HG02973 (cell line): ENCODE results near the gene RNASE7.

ENCODE experiments used
- ATAC-seq: cut with Tn5 transposase; IDR thresholded peaks from one replicate; pipeline ENCODE4 v1.9.1; 2021; ENCODE audit warnings: moderate library complexity; ENCODE audit not compliant: unreplicated experiment

The RNASE7 gene

GRCh38 chr14:21066882-21067502 is 24.8 kb downstream of the RNASE7 start:
- ATAC-seq = no peak

- no peak for ATAC-seq
These were observed 26.6 kb downstream of the RNASE7 start for GRCh38 chr14:21068521-21069387.

GRCh38 chr14:21069388-21070082 is 27.4 kb downstream of the RNASE7 start:
- no peak for ATAC-seq

DNA sequence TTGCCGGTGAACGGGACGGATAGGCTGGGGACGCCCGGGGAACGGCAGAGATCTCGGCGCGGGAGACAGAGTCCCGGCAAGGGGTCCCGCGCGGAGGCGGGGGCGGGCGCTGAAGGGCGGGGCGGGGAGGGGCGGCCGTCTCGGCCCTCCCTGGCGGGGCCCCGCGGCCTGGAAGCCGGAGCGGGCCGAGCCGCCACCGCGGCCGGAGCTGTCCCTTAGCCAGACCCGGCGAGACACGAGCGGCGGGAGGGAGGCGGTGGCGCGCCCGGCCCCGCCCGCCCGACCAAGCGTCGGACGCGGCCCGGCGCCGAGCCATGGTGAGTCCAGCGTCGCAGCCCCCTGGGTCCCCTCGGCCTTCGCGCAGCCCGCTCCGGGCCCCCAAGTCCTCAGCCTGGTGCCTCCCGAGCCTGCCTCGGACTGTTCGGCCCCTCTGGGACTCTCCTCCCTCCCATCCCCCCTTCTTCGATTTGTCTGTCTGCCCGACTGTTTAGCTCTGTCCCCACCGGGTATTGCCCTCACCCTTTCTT is 28.0 kb downstream of the RNASE7 start, which contains the start of gene ARHGEF40:
Gene ARHGEF40, plus strand, starts transcription at position 222 of the 527 bp plus-strand sequence. Its CDS starts 93 bp downstream, at position 315.
- ATAC-seq = no peak

- ATAC-seq = no peak
These were observed 28.6 kb downstream of the RNASE7 start for GRCh38 chr14:21070610-21071224.

DNA sequence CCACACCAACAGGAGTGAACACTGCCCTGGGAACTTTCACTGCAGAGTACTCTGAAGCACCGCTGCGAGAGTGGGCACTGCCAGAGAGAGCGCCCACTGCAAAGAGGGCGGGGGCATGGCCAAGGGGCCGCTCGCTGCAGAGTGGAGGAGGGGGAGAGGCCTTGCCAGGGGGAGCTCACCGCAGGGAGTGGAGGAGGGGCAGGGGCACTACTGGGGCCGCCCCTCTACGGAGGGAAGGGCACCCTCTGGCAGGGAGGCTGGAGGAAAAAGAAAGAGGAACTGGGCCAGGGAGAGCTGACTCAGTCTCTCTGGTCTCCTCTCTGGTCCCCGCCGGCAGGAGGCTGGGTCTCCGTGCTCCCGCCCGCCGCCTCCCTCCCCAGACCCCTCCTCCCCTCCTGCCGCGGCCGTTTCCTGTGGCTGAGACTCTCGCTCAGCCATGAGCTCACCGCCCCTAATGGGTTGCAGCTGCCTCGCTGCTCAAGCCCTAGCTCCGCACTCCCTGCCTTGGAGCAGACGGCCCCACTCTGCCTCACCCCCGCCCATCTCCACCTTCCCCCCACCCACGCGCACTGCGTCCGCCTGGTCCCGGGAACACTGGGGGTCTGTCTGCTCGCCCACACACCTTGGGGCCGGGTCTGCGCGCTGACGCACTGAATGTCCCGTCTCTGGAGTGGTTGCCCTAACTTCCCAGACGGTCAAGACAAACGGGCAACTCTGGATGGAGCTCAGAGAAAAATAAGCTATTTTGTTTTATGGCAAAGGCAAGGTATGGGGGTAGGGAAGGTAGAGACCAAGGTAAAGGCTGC is 29.3 kb downstream of the RNASE7 start:
- peak; percentile 56 for ATAC-seq

- no peak for ATAC-seq
These were observed 29.9 kb downstream of the RNASE7 start for GRCh38 chr14:21072031-21072473.

DNA sequence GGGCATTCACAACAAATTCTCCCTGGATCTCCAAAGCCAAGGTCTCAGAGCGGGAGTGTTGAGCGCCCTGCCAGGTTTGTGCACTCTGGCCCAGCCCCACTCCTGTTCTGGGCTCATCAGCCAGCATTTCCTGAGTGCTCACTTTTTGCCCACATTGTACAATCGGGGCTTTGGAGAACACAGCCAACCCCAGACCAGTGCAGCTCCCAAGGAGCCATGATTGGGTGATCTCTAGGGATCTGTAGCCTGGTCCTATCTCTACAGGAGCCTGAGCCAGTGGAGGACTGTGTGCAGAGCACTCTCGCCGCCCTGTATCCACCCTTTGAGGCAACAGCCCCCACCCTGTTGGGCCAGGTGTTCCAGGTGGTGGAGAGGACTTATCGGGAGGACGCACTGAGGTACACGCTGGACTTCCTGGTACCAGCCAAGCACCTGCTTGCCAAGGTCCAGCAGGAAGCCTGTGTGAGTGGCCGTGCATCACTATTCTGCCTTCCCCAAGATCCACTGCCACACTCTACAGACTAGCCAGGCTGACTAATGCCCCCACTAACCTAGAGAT is 30.7 kb downstream of the RNASE7 start:
- no peak for ATAC-seq

DNA sequence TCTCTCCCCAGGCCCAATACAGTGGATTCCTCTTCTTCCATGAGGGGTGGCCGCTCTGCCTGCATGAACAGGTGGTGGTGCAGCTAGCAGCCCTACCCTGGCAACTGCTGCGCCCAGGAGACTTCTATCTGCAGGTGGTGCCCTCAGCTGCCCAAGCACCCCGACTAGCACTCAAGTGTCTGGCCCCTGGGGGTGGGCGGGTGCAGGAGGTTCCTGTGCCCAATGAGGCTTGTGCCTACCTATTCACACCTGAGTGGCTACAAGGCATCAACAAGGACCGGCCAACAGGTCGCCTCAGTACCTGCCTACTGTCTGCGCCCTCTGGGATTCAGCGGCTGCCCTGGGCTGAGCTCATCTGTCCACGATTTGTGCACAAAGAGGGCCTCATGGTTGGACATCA is 31.8 kb downstream of the RNASE7 start:
- ATAC-seq = no peak

GRCh38 chr14:21074398-21075272 is 32.5 kb downstream of the RNASE7 start:
- no peak for ATAC-seq

GRCh38 chr14:21075719-21076437 is 33.7 kb downstream of the RNASE7 start:
- ATAC-seq = no peak

DNA sequence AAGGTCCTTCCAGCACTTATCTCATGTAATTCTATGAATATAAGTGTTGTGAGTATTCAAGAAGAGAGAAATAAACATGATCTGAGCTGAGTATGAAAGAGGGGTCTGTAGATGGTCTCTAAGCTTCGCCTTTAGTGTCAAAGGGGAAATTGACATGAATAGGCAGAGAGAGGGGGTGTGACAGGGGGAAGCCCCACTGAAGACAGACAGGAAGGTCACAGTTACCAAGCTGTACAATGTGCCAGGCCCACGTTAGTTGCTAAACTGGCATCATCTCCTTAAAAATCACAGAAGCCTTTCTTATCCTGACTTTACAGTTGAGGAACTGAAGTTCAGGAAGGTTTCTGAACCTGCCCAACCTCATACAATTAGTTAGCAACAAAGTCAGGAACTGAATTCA is 35.5 kb downstream of the RNASE7 start:
- ATAC-seq = no peak

DNA sequence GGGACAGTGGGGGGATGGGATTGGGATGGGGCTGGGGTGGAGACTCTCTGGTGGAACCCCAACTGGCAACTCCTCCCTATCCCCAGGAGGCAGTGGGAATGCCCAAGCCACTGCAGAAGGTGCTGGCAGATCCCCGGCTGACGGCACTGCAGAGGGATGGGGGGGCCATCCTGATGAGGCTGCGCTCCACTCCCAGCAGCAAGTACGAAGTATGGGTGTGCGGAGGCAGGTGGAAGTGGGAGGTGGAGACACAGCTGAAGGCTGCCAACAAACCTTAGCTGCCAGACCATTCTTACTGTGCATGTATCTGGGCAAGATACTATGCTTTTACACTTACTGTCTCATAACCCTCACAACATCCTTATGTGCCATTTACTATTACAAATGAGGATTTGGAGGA is 36.1 kb downstream of the RNASE7 start:
- ATAC-seq = no peak

- no peak for ATAC-seq
These were observed 36.6 kb downstream of the RNASE7 start for GRCh38 chr14:21078726-21079125.

DNA sequence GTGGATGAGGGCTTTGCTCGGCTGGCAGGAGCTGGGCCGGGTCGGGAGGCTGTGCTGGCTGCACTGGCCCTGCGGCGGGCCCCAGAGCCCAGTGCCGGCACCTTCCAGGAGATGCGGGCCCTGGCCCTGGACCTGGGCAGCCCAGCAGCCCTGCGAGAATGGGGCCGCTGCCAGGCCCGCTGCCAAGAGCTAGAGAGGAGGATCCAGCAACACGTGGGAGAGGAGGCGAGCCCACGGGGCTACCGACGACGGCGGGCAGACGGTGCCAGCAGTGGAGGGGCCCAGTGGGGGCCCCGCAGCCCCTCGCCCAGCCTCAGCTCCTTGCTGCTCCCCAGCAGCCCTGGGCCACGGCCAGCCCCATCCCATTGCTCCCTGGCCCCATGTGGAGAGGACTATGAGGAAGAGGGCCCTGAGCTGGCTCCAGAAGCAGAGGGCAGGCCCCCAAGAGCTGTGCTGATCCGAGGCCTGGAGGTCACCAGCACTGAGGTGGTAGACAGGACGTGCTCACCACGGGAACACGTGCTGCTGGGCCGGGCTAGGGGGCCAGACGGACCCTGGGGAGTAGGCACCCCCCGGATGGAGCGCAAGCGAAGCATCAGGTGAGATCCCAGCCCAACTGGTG is 39.5 kb downstream of the RNASE7 start:
- ATAC-seq = no peak

GRCh38 chr14:21083565-21084325 is 41.6 kb downstream of the RNASE7 start:
- ATAC-seq = no peak

DNA sequence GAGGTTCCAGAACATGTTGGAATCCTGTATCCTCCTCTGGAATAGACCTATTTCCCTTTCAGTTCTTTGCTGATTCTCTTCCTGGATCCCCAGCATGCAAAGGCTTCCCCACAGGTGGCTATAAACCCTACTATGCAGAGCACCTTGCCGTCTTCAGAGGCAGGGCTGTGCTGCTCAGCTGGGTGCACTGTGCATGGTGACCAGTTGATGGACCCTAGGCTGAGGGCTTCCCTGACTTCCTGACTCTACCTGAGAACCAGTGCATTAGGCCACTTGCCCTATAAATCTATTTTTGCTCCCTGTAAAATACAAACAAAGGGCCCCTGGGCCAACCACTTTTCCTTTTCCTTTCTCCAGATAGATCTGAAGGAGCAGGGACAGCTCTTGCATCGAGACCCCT is 42.2 kb downstream of the RNASE7 start:
- no peak for ATAC-seq
